ENCODE results near the gene WDR48. TPM values are rescaled to one million over a fixed set of nuclear protein-coding genes. Genes with fewer than 3 reads are reported as not detected.
A peak's percentile ranks its signal among the peaks of the same experiment; 100 is the strongest.

The WDR48 gene
- total and polyA plus RNA-seq, 12 donors: 8.0 to 37.2 (median 28.7) TPM

DNA sequence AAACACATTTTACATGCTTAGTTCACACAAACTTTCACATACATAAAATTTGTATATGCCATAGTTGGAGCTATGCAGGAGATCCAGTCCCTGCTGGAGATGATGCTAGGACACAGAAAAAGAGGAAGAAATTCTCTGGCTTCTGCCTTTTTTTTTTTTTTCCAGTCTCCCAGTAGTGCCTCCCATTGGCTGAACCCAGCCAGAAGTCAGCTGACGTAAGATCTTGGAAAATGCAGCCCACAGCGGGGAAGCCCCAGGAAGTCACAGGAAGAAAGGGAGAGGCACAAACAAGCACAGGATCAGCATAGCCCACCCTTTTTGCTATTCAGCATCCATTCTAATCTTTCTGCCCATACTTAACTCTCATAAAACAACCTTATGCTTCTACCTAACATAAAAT lies 38.5 kb upstream of the WDR48 start:
- no peak overlapping the region for H3K27ac ChIP-seq
- TF ChIP-seq, protein P1, sequence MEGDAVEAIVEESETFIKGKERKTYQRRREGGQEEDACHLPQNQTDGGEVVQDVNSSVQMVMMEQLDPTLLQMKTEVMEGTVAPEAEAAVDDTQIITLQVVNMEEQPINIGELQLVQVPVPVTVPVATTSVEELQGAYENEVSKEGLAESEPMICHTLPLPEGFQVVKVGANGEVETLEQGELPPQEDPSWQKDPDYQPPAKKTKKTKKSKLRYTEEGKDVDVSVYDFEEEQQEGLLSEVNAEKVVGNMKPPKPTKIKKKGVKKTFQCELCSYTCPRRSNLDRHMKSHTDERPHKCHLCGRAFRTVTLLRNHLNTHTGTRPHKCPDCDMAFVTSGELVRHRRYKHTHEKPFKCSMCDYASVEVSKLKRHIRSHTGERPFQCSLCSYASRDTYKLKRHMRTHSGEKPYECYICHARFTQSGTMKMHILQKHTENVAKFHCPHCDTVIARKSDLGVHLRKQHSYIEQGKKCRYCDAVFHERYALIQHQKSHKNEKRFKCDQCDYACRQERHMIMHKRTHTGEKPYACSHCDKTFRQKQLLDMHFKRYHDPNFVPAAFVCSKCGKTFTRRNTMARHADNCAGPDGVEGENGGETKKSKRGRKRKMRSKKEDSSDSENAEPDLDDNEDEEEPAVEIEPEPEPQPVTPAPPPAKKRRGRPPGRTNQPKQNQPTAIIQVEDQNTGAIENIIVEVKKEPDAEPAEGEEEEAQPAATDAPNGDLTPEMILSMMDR (IDR thresholded peaks at IDR 0.05): no peak
- H3K27me3 ChIP-seq: no peaks in the 10 kb centered on the region
- peaks cover 0 to 11% (median 0%) of the 10 kb centered on the region in 11 donors for H3K9me3 ChIP-seq
- H3K36me3 ChIP-seq: no peaks in the 10 kb centered on the region
- intact Hi-C loops (cut with DNase I): no loop called here
- 20 to 26% methylated on average over 2 of the region's 2 CpGs for WGBS, 2 donors
- DNase-seq (peak in 1 of 2 donors; percentile 14), ATAC-seq (peak in 3 of 8 donors; percentile 24 to 46 (median 38))
- H3K4me1 ChIP-seq: no peaks in the 10 kb centered on the region
- H3K4me3 ChIP-seq: no peak overlapping the region

DNA sequence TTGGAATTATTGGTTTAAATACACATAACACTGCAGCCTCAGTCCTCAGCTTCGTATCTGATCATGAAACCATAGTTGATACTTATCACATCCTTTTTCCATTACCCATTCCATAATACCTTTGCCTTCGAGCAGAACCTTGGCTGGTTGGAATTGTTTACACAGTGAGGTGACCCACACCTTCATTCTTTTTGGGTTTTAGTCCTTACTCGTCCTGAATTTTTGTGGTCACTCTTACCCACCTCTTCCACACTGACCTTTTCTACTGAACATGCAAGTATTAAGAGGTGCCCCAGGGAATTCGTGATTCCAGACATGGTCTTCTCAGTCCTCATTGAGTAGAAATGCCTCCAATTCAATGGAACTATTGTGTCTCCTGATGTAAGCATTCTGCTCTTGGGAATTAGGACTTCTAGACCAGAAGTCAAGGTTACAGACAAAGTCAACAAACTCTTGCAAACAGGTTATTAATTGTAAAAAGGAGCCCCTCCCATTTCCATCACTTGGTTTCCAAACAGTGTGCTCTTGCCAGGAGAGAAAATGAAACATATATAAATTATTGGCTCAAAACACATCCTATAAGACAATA lies 37.8 kb upstream of the WDR48 start:
- H3K27me3 ChIP-seq: peaks cover 0 to 3% (median 0%) of the 10 kb centered on the region in 7 donors
- peaks cover 0 to 8% (median 0%) of the 10 kb centered on the region in 11 donors for H3K9me3 ChIP-seq
- TF ChIP-seq, protein P1 (IDR thresholded peaks at IDR 0.05): no peak
- H3K4me3 ChIP-seq: no peak overlapping the region
- no peak overlapping the region for H3K27ac ChIP-seq
- no peak for ATAC-seq
- DNase-seq: no peak
- WGBS, 2 donors: 69 to 73% methylated on average over 4 of the region's 4 CpGs
- H3K36me3 ChIP-seq: no peaks in the 10 kb centered on the region
- intact Hi-C loops (cut with DNase I): no loop called here
- no peaks in the 10 kb centered on the region for H3K4me1 ChIP-seq

DNA sequence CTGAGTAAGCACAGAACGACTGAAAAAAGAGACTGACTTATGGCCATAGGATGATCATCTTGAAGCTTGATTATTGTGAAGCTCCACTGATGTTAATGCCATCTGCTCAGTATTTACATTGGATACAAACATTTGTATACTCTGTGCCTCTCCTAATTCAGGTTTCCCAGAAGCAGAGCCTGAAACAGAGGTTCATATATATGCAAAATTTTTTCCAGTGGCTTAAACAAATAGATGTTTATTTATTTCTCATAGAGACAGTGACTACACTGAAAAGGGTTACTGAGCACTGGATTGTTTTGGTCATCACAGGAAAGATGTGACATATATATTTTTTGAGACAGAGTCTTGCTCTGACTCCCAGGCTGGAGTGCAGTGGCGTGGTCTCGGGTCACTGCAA lies 36.4 kb upstream of the WDR48 start:
- Histone ChIP-seq H3K4me3 (no peak overlapping the region), H3K36me3 (no peaks in the 10 kb centered on the region), H3K9me3 (no peaks in the 10 kb centered on the region), H3K4me1 (no peaks in the 10 kb centered on the region), H3K27me3 (peaks cover 0 to 6% (median 0%) of the 10 kb centered on the region in 7 donors), H3K27ac (no peak overlapping the region)
- WGBS, 2 donors: 93% methylated on average over 3 of the region's 3 CpGs
- TF ChIP-seq, protein P1 (IDR thresholded peaks at IDR 0.05): no peak
- intact Hi-C loops (cut with DNase I): no loop called here
- DNase-seq (no peak), ATAC-seq (no peak)

DNA sequence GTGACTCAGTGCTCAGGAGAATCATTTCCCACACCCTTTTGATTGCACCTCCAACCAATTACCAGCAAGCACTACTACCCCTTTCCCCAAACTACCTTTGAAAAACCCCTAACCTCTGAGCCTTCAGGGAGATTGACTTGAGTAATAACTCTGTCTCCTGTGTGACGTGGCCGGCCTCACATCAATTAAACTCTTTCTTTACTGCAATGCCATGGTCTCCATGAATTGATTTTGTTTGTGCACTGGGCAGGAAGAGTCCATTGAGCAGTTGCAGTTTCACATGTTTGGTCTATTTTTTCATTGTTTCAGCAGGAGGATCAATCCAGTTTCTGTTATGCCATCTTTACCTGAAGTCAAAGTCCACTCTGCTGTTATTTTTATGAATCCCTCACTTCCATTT lies 32.5 kb upstream of the WDR48 start:
- no peaks in the 10 kb centered on the region for H3K4me1 ChIP-seq
- peaks cover 0 to 8% (median 0%) of the 10 kb centered on the region in 7 donors for H3K27me3 ChIP-seq
- intact Hi-C loops (cut with DNase I): no loop called here
- H3K9me3 ChIP-seq: no peaks in the 10 kb centered on the region
- H3K36me3 ChIP-seq: no peaks in the 10 kb centered on the region
- H3K4me3 ChIP-seq: no peak overlapping the region
- no peak overlapping the region for H3K27ac ChIP-seq
- ATAC-seq: no peak
- no peak for DNase-seq
- TF ChIP-seq, protein P1 (IDR thresholded peaks at IDR 0.05): no peak
- 83 to 94% methylated on average over 2 of the region's 2 CpGs for WGBS, 2 donors

Data from heart right ventricle (tissue), 16 donors.